Measurements from ENCODE around the gene CACNA1B. TPM values are rescaled to one million over a fixed set of nuclear protein-coding genes. Genes with fewer than 3 reads are reported as not detected.

CACNA1B gene
- total and polyA plus RNA-seq, 8 donors = 0.03 to 2.2 (median 0.51) TPM; not detected in 2

GRCh38 chr9:138114501-138115245 lies 237.1 kb downstream of the CACNA1B start:
- Histone ChIP-seq H3K36me3 (no peaks in the 10 kb centered on the region), H3K9me3 (no peaks in the 10 kb centered on the region), H3K4me1 (no peaks in the 10 kb centered on the region), H3K4me3 (no peak overlapping the region), H3K27ac (no peak overlapping the region), H3K27me3 (peaks cover 0 to 40% (median 0%) of the 10 kb centered on the region in 3 donors)
- 80 to 87% (median 83%) methylated on average over 10 of the region's 10 CpGs for WGBS, 5 donors
- intact Hi-C loops (cut with DNase I; ENCODE audit: low total_unique reads) = no loop called here
- DNase-seq = peak in 1 of 2 donors; percentile 19
- TF ChIP-seq POLR2AphosphoS5 (IDR thresholded peaks at IDR 0.05) (no peak), POLR2A (IDR thresholded peaks at IDR 0.05) (no peak), CTCF (IDR thresholded peaks at IDR 0.05) (no peak), EP300 (IDR thresholded peaks at IDR 0.05) (no peak)

DNA sequence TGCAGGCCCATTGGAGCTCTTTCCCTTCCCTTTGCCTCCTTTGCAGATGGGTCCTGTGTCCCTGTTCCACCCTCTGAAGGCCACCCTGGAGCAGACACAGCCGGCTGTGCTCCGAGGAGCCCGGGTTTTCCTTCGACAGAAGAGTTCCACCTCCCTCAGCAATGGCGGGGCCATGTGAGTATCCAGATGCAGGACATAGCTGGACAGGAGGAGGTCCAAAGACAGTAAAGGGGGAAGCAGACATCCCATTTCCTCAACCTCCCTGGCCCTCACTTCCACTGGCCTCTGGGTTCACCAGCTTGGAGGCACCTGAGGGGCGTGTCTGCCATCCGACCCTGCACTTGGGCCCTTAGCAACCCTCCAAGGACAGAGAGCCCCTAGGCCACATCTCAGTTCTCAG lies 237.9 kb downstream of the CACNA1B start:
- DNase-seq = peak in 1 of 2 donors; percentile 22

DNA sequence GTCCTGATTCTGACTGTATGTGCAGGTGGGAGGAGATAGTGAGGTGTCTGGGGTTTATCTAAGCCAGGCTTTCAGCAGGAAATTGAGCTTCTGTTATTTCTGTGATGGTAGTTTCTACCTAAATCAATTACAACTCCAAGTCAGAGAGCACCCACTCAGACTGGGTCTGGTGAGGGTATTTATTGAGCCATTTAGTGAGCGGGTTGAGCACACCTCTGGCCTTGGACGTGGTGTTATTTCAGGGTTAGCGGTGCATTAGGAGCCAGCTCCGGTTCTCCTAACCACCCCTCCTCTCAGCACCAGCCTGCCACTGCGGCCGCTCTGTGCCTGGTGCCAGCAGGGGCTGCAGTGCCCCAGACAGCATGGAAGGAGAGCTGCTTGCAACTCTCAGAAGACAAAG lies 238.9 kb downstream of the CACNA1B start:
- Histone ChIP-seq H3K27ac (no peak overlapping the region), H3K4me3 (no peak overlapping the region), H3K9me3 (no peaks in the 10 kb centered on the region), H3K4me1 (no peaks in the 10 kb centered on the region), H3K27me3 (peaks cover 0 to 51% (median 0%) of the 10 kb centered on the region in 3 donors), H3K36me3 (no peaks in the 10 kb centered on the region)
- TF ChIP-seq CTCF (IDR thresholded peaks at IDR 0.05) = no peak
- no peak for TF ChIP-seq EP300 (IDR thresholded peaks at IDR 0.05)
- no peak for TF ChIP-seq POLR2AphosphoS5 (IDR thresholded peaks at IDR 0.05)
- no peak for TF ChIP-seq POLR2A (IDR thresholded peaks at IDR 0.05)
- no peak for DNase-seq
- intact Hi-C loops (cut with DNase I; ENCODE audit: low total_unique reads) = no loop called here
- WGBS, 5 donors = 76 to 91% (median 88%) methylated on average over 6 of the region's 6 CpGs

More for the DNA sequence above, 237.9 kb downstream of the CACNA1B start:
- Histone ChIP-seq H3K27me3 (peaks cover 0 to 47% (median 0%) of the 10 kb centered on the region in 3 donors), H3K4me3 (no peak overlapping the region), H3K27ac (no peak overlapping the region), H3K36me3 (no peaks in the 10 kb centered on the region), H3K4me1 (no peaks in the 10 kb centered on the region), H3K9me3 (no peaks in the 10 kb centered on the region)
- intact Hi-C loops (cut with DNase I; ENCODE audit: low total_unique reads) = no loop called here
- TF ChIP-seq CTCF (IDR thresholded peaks at IDR 0.05) = no peak
- no peak for TF ChIP-seq POLR2A (IDR thresholded peaks at IDR 0.05)
- TF ChIP-seq POLR2AphosphoS5 (IDR thresholded peaks at IDR 0.05) = no peak
- TF ChIP-seq EP300 (IDR thresholded peaks at IDR 0.05) = no peak
- 82 to 88% (median 85%) methylated on average over 7 of the region's 7 CpGs; no CpG with 5 or more reads in 1 of the 5 donors for WGBS, 5 donors

GRCh38 chr9:138117101-138117750 lies 239.6 kb downstream of the CACNA1B start:
- Histone ChIP-seq H3K36me3 (no peaks in the 10 kb centered on the region), H3K27ac (no peak overlapping the region), H3K4me3 (no peak overlapping the region), H3K9me3 (no peaks in the 10 kb centered on the region), H3K4me1 (no peaks in the 10 kb centered on the region), H3K27me3 (peaks cover 0 to 58% (median 0%) of the 10 kb centered on the region in 3 donors)
- peak in 1 of 2 donors; percentile 5 for DNase-seq
- TF ChIP-seq EP300 (IDR thresholded peaks at IDR 0.05) (no peak), POLR2A (IDR thresholded peaks at IDR 0.05) (no peak), CTCF (IDR thresholded peaks at IDR 0.05) (no peak), POLR2AphosphoS5 (IDR thresholded peaks at IDR 0.05) (no peak)
- WGBS, 5 donors = 78 to 86% (median 83%) methylated on average over 14 of the region's 14 CpGs
- intact Hi-C loops (cut with DNase I; ENCODE audit: low total_unique reads) = no loop called here
